GM10248 (cell line): ENCODE measurements around the gene NKRF.

ENCODE experiments used
- CTCF ChIA-PET: fragments of 300-600 bp; sonication (Branson Sonifier 250); formaldehyde crosslinking; extraction: SDS; loops from one replicate; lab custom pipeline; 2021; ENCODE audit warnings: antibody characterized with exemption; lab: Yijun Ruan, JAX
- POLR2A ChIA-PET: fragments of 350-650 bp; sonication (Branson Sonifier 250); formaldehyde crosslinking; extraction: SDS; loops from one replicate; lab custom pipeline; 2020; ENCODE audit warnings: antibody characterized with exemption; lab: Yijun Ruan, JAX
- DNase-seq: peaks from one replicate; pipeline ENCODE4 v3.0.0; 2012; ENCODE audit errors: extremely low spot score
- TF ChIP-seq, protein P1 (sequence below): IDR thresholded peaks from 2 replicates; pipeline ENCODE4 v1.5.1; 2012; ENCODE audit warnings: mild to moderate bottlenecking, low read depth; ENCODE audit errors: extremely low read depth, missing control alignments, control extremely low read depth

NKRF gene

GRCh38 chrX:119635179-119635578, 29.0 kb upstream of the NKRF start:
- POLR2A ChIA-PET: interaction anchor here (0.5 kb wide), 1 partner anchor 10 kb away, joined by 4 read pairs; no protein-coding TSS in a partner anchor
- CTCF ChIA-PET: interaction anchor here (0.8 to 1.6 kb wide), 4 partner anchors 10 to 27 kb away, joined by 3 to 4 read pairs (median 4); no protein-coding TSS in a partner anchor
- DNase-seq: no peak
- TF ChIP-seq, protein P1, sequence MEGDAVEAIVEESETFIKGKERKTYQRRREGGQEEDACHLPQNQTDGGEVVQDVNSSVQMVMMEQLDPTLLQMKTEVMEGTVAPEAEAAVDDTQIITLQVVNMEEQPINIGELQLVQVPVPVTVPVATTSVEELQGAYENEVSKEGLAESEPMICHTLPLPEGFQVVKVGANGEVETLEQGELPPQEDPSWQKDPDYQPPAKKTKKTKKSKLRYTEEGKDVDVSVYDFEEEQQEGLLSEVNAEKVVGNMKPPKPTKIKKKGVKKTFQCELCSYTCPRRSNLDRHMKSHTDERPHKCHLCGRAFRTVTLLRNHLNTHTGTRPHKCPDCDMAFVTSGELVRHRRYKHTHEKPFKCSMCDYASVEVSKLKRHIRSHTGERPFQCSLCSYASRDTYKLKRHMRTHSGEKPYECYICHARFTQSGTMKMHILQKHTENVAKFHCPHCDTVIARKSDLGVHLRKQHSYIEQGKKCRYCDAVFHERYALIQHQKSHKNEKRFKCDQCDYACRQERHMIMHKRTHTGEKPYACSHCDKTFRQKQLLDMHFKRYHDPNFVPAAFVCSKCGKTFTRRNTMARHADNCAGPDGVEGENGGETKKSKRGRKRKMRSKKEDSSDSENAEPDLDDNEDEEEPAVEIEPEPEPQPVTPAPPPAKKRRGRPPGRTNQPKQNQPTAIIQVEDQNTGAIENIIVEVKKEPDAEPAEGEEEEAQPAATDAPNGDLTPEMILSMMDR: no peak

DNA sequence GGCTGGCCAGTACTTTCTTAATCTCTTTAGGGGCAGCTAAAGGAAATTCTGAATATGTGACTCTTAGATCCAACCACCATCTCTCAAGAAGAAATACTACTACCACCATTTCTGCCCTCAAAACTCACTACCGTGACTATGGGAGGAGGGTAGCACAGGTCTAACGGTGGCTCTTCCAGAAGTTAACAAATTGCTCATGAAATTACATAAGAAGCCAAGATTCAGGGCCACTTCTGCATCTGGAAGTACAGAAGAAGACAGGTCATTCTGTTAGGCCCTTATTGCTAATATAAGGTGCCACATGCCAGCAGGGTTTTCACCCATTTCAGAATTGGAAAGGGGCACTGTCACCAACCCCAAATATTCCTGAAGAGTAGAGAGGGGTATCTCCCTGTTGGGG, 19.6 kb upstream of the NKRF start:
- CTCF ChIA-PET: no interaction called here
- TF ChIP-seq, protein P1: no peak
- DNase-seq: no peak
- POLR2A ChIA-PET: no interaction called here

GRCh38 chrX:119624951-119625668, 18.9 kb upstream of the NKRF start:
- ChIA-PET POLR2A (no interaction called here), CTCF (interaction anchor here (1.3 to 1.6 kb wide), 2 partner anchors 10 to 15 kb away, joined by 3 to 4 read pairs; no protein-coding TSS in a partner anchor)
- DNase-seq: no peak
- TF ChIP-seq, protein P1: no peak

- CTCF ChIA-PET: interaction anchor here (1.3 to 1.6 kb wide), 2 partner anchors 11 to 15 kb away, joined by 3 to 4 read pairs; no protein-coding TSS in a partner anchor
- TF ChIP-seq, protein P1: no peak
- no peak for DNase-seq
- POLR2A ChIA-PET: no interaction called here
Measured at GRCh38 chrX:119624417-119624816, 18.2 kb upstream of the NKRF start.

GRCh38 chrX:119622356-119623232, 16.4 kb upstream of the NKRF start:
- TF ChIP-seq, protein P1: no peak
- ChIA-PET CTCF (interaction anchor here (0.9 kb wide), 1 partner anchor 107 kb away, joined by 4 read pairs; no protein-coding TSS in a partner anchor), POLR2A (interaction anchor here (1.0 kb wide), 1 partner anchor 169 kb away, joined by 4 read pairs; the partner anchor contains the start of gene RPL39)
- no peak for DNase-seq

- ChIA-PET POLR2A (interaction anchor here (1.2 kb wide), 1 partner anchor 75 kb away, joined by 4 read pairs; the partner anchor contains the start of gene SEPTIN6), CTCF (interaction anchor here (0.6 to 1.9 kb wide), 6 partner anchors 8 to 129 kb away, joined by 3 to 9 read pairs (median 4); no protein-coding TSS in a partner anchor)
- TF ChIP-seq, protein P1: no peak
- DNase-seq: no peak
Measured at GRCh38 chrX:119618439-119618838, 12.2 kb upstream of the NKRF start.
